Measurements from ENCODE around the gene BMPR1B.
"Not testable (repeated sequence)": the region's sequence is repeated elsewhere in the genome, so short reads cannot be mapped to it uniquely, and the experiment has no call there.

The BMPR1B gene

DNA sequence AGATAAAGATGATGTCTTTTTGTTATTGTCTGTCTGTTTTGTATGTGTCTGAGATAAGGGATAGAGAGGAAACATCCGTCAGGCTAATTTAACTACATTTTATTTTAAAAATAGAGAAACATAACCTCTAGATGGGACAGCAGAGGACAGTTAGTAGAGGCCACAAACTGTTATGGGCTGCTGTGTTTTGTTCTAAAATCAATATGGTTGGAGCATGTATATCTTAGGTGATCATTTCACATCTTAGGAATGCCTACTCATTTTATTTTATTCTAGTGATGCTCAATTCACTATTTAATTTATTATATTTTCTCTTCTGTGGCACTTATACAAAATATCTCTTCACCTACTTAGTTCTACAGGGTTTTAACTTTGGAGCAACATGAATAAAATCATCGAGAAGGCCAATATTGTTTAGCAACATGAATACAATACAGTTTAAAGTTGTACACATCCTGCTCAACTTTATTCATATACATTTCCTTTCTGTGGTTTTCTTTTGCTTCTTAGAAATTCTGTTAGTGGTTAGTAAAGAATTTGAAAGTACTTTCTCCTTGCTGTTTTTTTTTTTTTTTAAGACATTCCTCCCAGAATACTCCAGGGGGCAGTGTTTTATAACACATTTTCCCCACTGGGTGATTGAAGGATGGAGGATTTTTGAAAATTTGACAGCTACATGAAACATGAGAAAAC lies 398.1 kb downstream of the BMPR1B start:
- DNase-seq, result no peak

DNA sequence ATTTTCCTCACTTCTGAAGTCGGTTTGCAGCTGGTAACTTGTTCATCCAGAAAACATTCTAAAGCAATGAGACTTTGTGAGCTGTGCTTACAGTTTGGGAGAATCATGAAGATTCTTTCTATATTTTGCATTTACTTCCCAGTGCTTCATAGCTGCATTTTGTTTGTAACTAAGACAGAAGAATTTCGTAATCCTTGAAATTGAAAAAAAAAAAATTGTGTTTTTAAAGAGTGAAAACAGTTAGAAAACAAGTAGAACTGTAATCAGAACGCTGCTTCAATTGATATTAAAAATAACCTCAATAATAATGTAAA lies 398.7 kb downstream of the BMPR1B start:
- DNase-seq, result no peak

GRCh38 chr4:95157596-95157995 lies 399.8 kb downstream of the BMPR1B start:
- no peak for DNase-seq

GRCh38 chr4:95158045-95158444 lies 400.3 kb downstream of the BMPR1B start:
- DNase-seq, result no peak

DNA sequence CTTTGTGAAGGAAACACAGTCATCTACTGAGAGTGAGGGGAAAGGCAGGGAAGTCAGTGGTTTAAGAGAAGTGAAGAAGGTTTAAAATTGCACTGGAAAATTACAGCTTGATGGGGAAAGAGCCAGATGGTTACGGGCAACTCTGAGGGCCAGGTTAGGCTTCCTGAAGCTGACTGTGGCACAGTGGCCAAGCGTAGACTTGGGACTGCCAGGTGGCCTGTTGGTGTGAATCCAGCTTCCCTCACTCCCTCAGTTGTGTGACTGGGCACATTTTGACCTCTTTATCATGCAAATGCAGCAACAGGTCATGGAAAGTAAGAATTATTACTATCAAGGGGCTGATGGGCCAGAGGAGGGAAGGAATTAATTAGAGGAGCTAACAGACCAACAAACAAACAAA lies 400.9 kb downstream of the BMPR1B start:
- DNase-seq, result no peak

GRCh38 chr4:95159384-95159783 lies 401.6 kb downstream of the BMPR1B start:
- DNase-seq, result no peak

DNA sequence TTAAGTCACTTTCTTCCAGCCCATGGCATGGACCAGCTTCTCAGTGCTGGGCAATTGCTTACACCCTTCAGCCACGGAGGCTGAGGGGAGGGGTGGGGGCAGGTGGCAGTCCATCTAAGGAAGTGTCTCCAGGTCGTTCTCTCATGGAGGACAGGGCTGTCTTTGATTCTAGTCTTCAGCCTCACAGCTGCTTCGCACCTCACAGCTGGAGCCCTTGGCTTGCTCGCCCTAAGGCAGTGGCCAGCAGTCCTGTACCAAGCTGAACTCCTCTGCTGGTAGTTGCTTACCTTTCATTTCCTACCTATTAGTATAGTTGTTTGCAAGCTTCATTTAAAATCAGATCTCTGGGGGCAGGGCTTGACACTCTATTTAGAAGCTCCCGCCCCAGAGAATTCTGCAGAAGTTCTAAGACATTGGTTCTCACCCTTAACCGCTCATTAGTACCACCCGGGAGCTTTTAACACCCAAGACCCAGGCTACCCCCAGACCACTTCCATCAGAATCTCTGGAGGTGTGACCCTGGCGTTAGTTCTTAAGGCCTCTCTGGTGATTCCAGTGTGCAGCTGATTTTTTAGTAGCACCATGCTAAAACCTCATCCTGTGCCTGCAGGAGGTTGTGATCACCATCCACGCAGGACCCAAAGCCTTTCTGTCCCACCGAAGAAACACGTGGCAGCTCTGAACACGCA lies 404.2 kb downstream of the BMPR1B start:
- no peak for DNase-seq

GRCh38 chr4:95162867-95163266 lies 405.1 kb downstream of the BMPR1B start:
- DNase-seq, result no peak

DNA sequence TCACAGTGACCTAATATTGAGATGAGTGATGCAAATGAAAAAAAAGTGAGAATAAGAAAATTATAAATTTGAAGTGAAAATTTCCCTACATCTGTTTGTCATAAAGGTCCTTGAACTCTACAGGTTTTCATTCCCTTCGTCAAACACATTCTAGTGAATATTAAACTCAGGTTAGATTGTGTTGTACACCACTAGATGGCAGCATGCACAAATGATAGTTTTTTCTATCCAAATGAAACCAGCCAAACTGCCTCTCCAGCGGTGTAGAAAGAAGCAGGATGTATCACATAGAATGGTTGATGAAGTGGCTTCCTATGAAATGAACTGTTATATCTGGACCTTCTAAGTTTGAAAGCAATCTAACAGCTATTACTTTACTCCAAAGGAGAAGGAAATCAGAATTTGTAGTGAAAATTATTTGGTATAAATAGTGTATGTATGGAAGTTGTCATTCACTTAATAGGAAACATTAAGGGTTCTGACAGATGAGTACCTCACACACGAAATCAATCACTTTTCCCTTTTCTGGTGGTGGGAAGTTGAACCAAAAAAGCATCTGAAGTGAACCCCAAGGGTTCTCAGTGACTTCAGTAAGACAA lies 408.3 kb downstream of the BMPR1B start:
- DNase-seq, result no peak

DNA sequence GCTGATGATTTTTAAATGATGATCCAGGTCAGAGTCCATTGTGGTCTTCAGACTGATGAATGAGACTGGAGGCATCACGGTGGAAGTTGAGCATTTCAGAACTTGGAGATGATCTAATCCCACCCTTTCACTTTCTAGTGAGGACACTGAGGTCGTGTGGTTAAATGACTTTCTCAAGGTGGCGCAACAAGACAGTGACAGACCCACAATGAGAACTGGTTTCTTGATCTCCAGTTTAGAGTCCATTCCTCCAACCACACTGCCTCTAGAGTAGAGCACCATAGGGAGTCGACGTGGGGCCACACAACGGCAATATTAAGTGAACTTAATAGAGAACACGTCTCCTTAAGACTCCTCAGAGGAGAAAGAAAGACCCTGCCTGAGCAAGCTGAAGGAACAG lies 410.1 kb downstream of the BMPR1B start:
- DNase-seq, result no peak

GRCh38 chr4:95170176-95170575 lies 412.4 kb downstream of the BMPR1B start:
- no peak for DNase-seq

DNA sequence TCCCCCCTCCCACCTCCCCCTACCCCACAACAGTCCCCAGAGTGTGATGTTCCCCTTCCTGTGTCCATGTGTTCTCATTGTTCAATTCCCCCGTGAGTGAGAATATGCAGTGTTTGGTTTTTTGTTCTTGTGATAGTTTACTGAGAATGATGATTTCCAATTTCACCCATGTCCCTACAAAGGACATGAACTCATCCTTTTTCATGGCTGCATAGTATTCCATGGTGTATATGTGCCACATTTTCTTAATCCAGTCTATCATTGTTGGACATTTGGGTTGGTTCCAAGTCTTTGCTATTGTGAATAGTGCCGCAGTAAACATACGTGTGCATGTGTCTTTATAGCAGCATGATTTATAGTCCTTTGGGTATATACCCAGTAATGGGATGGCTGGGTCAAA lies 413.6 kb downstream of the BMPR1B start:
- not testable (repeated sequence) for DNase-seq

DNA sequence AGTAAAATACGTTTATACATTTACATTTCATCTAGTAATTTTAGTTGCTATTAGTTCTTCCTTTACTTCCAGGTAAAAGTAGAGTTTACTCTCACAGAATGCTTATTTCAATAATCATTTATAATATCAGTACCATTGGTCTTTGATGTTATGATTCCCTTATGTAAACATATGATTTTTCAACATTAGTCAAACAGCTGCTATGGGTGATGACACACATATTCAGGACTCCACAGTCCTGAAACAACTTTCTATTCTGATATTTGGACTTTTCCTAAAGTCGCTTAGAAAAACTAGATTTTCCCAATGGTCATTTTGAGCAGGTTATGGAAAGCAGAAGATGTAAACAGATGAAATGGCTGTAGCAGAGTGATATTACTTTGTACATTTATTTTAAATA lies 421.2 kb downstream of the BMPR1B start:
- no peak for DNase-seq

- DNase-seq, result no peak
These were observed 422.9 kb downstream of the BMPR1B start for GRCh38 chr4:95180531-95181242.

GRCh38 chr4:95181243-95181995 lies 423.7 kb downstream of the BMPR1B start:
- DNase-seq, result no peak

DNA sequence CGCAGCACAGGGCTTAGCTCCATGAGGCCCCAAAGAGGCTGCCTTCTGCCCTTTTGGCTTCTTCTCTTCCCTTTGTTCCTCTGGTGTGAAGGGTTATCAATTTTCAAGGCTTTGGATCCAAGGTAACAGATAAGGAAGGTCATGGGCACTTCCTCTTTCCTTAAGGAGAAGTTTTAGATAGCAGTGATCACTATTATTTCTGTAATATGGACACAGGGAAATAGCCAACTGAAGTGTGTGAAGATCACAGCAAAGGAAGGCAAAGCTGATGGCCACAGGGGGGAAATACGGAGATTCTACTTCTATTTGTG lies 424.2 kb downstream of the BMPR1B start:
- no peak for DNase-seq

GRCh38 chr4:95183656-95184408 lies 426.1 kb downstream of the BMPR1B start:
- no peak for DNase-seq

GRCh38 chr4:95186666-95187065 lies 428.9 kb downstream of the BMPR1B start:
- no peak for DNase-seq

GRCh38 chr4:95188701-95189370 lies 431.1 kb downstream of the BMPR1B start:
- no peak for DNase-seq

GRCh38 chr4:95190751-95191436 lies 433.1 kb downstream of the BMPR1B start:
- no peak for DNase-seq

DNA sequence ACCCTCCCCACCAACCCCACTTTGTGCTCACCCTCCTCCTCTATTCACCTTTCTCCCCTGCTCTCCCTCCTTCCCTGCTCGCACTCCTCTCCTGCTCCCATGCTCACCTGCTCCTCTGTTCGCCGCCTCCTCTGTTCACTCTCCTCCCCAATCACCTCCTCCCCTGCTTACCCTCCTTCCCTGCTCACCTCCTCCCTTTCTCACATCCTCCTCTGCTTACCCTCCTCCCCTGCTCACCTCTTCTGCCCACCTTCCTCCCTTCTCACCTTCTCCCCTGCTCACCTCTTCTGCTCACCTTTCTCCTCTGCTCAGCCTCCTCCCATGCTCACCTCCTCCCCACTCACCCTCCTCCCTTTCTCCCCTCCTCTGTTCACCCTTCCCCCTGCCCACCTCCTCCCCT lies 433.8 kb downstream of the BMPR1B start:
- DNase-seq, result no peak

Data from activated naive CD4-positive, alpha-beta T cell treated with Interleukin-2 at 50 U/mL for 16 hours (primary cell).